Inflammatory macrophage treated with lipopolysaccharide for 4 hours (primary cell): ENCODE measurements around the gene NBEAL1.
"Not testable (repeated sequence)": the region's sequence is repeated elsewhere in the genome, so short reads cannot be mapped to it uniquely, and the experiment has no call there.

Experiments
- DNase-seq: peaks from one replicate; pipeline ENCODE4 v3.0.0-alpha.2; 2020

NBEAL1 gene

DNA sequence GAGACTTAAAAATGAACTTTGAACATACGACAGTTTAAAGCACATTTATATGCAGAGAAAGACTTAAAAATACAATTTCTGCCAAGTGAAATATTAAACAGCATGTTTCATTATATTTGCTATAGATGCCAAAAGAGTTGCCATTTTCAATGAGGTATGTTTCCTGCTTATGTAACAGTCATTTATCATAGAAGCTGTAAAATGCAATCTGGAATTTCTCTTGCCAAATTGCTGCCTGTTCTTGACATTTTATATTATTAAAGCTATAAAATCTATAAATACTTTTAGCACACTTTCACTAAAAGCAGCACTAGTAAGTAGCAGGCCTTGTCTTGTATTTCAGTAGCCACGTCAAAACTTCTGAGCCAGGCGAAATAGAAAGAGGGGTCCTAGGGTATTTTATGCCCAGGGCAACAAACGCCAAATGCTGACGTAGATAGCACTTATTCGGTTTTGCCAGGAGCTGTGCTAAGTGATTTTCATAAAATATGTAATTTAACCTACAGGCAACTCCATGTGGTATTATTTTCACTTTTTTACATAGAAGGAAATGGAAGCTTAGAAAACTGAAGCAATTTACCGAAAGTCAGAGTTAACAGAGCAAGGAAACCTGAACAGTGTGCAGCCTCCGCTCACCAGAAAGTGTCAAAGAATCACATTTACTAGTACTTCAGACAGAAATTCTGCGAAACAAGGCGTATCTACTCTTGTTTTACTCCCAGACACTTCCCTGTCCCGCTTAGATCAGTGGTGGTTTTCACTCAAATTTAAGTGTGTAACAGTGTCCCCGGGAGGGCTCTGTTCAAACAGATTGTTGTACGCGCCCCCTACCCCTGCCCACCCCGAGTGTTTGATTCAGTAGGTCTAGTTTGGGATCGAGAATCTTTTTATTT, 222.9 kb downstream of the NBEAL1 start:
- DNase-seq = no peak

GRCh38 chr2:203238292-203238703, 223.6 kb downstream of the NBEAL1 start:
- DNase-seq = no peak

DNA sequence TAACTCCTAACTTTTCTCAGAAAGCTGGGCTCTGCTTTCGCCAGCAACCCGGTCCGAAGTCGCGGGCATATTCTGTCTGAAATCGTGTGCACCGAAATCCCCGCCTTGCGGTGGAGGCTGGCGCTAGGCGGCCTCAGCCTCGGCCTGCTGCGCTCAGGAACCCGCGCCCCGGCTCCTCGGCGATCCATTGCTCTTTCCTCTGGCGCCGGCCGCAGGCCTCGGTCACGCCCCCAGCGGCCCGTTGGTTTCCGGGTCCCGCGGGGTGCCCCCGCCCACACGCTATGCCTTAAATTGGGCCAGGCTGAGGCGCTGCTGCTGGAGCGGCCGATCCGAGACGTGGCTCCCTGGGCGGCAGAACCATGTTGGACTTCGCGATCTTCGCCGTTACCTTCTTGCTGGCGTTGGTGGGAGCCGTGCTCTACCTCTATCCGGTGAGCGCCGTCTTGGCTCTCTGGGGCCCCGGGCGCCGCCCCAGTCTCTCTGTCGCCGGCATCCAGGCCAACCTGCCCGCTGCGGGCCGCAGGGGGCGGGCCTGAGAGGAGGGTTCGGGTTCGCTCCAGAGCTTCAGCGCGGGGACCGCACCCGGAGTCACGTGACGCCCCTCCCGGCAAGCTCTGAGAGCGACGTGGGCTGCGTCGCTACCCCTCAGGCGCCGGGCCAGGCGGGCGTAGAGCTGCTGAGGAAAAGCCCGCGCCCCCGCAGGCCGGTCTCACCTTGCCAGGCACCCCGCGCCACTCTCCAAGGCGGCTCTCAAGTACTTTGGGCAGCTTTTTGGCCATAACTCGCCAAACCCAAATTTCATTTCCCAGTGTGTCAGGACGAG, 224.2 kb downstream of the NBEAL1 start, which contains the start of gene CYP20A1:
Gene CYP20A1, plus strand, starts transcription at position 315 of the 823 bp plus-strand sequence. Its CDS starts 45 bp downstream, at position 360.
- peak; percentile 99 for DNase-seq

GRCh38 chr2:203240491-203240890, 225.8 kb downstream of the NBEAL1 start:
- DNase-seq = peak; percentile 2

GRCh38 chr2:203242518-203242917, 227.8 kb downstream of the NBEAL1 start:
- DNase-seq = no peak

GRCh38 chr2:203246646-203247045, 232.0 kb downstream of the NBEAL1 start:
- DNase-seq = no peak

GRCh38 chr2:203252818-203253217, 238.1 kb downstream of the NBEAL1 start:
- no peak for DNase-seq

DNA sequence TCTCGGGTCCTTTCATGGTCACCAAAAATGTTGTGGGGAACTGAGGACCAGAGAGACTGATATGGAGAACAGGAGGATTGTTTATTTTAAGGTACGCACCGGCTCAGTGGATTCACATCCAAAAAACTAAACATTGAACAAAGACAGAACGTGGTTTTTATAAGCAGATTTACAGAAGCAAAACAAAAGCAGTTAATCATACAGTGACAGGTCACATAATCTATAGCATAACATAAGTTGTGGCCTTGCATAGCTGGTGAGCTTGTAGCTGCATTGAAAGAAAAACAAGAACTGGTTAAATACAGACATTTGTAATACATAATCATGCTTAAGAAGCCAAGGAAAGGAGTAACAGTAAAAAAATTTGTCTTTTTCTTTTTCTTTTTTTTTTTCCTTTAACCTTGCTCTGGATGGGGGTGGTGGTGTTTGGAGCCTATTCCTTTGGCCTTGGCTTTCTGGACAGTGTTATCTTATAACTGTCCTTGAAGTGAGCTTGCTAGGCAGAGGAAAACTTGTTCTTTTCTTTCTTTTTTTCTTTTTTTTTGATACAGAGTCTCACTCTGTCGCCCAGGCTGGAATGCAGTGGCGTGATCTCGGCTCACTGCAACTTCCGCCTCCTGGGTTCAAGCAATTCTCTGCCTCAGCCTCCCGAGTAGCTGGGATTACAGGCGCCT, 238.9 kb downstream of the NBEAL1 start:
- not testable (repeated sequence) for DNase-seq

DNA sequence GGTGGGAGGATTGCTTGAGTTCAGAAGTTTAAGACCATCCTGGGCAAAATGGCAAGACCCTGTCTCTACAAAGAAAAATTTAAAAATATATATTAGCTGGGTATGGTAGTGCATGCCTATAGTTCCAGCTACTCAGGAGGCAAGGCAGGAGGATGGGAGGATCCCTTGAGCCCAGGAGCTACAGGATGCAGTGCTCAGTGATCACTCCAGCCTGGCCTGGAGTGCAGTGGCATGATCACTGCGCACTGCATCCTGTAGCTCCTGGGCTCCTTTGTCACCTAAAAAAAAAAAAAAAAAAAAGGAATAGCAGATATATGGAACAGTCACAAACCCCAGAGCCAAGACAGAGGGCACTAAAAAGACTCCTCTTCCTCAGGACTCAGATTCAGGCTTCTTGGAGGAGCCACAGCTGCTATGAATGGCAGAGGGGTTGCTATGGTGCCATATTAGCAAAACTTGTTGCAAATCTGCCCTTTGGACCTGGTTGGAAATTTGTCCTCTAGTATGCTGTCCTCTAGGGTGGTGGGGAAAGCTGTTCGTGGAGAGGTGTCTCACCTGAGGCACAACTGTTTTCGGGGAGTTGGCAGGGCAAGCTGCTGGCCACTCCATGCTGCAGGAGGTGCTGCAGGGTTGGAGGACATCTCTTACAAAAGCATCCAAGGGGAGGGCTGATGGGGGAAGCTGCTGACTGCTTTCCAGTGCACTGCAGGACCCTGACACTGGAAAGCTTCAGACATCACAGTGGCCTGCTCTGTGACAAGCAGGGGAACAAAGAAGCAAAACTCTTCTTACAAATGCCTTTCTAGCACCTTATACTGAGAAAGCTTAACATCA, 246.9 kb downstream of the NBEAL1 start:
- DNase-seq = no peak
